HCT116 (cell line): ENCODE measurements around the gene TTLL7. TPM values are rescaled to one million over a fixed set of nuclear protein-coding genes. Genes with fewer than 3 reads are reported as not detected.

Source experiments
- ATAC-seq: fragments of 200-7000 bp; cut with Tn5 transposase; 2 replicates; pipeline ENCODE4 v1.9.1; 2020; ENCODE audit warnings: mild to moderate bottlenecking, moderate library complexity
- BruUV-seq: library from RNA; stranded (reverse); fragments of 400-500 nt; replicated peaks from 2 replicates; lab custom pipeline; 2021; lab: Mats Ljungman, UMichigan
- CTCF ChIA-PET: fragments of 300-600 bp; sonication (Branson Sonifier 250); formaldehyde crosslinking; loops from one replicate; lab custom pipeline; 2021; ENCODE audit warnings: antibody characterized with exemption; lab: Charles Lee
- POLR2A ChIA-PET: fragments of 300-600, 350-600 bp; sonication (Branson Sonifier 250); formaldehyde crosslinking; loops from one replicate; lab custom pipeline; 2021; ENCODE audit warnings: antibody characterized with exemption; lab: Charles Lee
- RAD21 ChIA-PET, 2 experiments: fragments of 300-600 bp; sonication (Branson Sonifier 250); formaldehyde crosslinking; loops; one replicate each; lab custom pipeline; 2023; ENCODE audit warnings: low total read pairs in 2 of 2; ENCODE audit not compliant: uncharacterized antibody in 2 of 2, unreplicated experiment in 2 of 2, low non-redundant PET in 1 of 2; lab: Charles Lee
- DNase-seq: peaks from one replicate; pipeline ENCODE4 v3.0.0-alpha.2; 2010; ENCODE audit warnings: low read depth, low spot score
- H2AFZ ChIP-seq: fragments of 200-600 bp; shearing (Covaris generic), sonication (generic); 2 replicates; pipeline ENCODE4 v1.6.1; 2017; ENCODE audit warnings: low read depth, mixed run types, mixed read lengths, antibody characterized with exemption, low read length; ENCODE audit not compliant: poor library complexity, severe bottlenecking
- H3K27ac ChIP-seq: 2 replicates; pipeline ENCODE4 v1.5.1; 2012; ENCODE audit warnings: low read depth, low read length
- H3K27me3 ChIP-seq: fragments of 200-600 bp; sonication (generic); 2 replicates; pipeline ENCODE4 v1.6.1; 2016; ENCODE audit warnings: mixed run types, low read length, mixed read lengths; ENCODE audit not compliant: insufficient read depth
- H3K36me3 ChIP-seq, 2 experiments: fragments of 200-500 bp in 1 of 2; fragments of 200-600 bp in 1 of 2; sonication (Bioruptor generic) in 1 of 2; sonication (generic) in 1 of 2; 2 replicates each; pipeline versions ENCODE4 v1.5.1 to v1.6.1; 2014 to 2016; ENCODE audit warnings: low read length in 2 of 2, inconsistent platforms in 1 of 2, mixed read lengths in 1 of 2, mixed run types in 1 of 2; ENCODE audit not compliant: insufficient read depth in 2 of 2, control insufficient read depth in 1 of 2
- H3K4me1 ChIP-seq, 2 experiments: fragments of 200-600 bp in 1 of 2; sonication (generic) in 1 of 2; 2 replicates each; pipeline versions ENCODE4 v1.5.1 to v1.6.1; 2012 to 2017; ENCODE audit warnings: low read length in 2 of 2, inconsistent platforms in 1 of 2, mild to moderate bottlenecking in 1 of 2, mixed read lengths in 1 of 2, mixed run types in 1 of 2, moderate library complexity in 1 of 2; ENCODE audit not compliant: insufficient read depth in 2 of 2, control insufficient read depth in 1 of 2
- H3K4me2 ChIP-seq: fragments of 200-600 bp; sonication (generic); 2 replicates; pipeline ENCODE4 v1.6.1; 2017; ENCODE audit warnings: mixed run types, low read length, mixed read lengths
- H3K4me3 ChIP-seq, 2 experiments: fragments of 200-600 bp in 1 of 2; sonication (generic) in 1 of 2; replicated peaks in 1 of 2; 2 replicates each; pipeline ENCODE4 v1.5.1; 2011 to 2016; ENCODE audit warnings: low read length in 2 of 2, control low read depth in 1 of 2, low read depth in 1 of 2, mild to moderate bottlenecking in 1 of 2, mixed read lengths in 1 of 2, mixed run types in 1 of 2
- H3K79me2 ChIP-seq: fragments of 200-600 bp; sonication (generic); 2 replicates; pipeline ENCODE4 v1.6.1; 2017; ENCODE audit warnings: mild to moderate bottlenecking, mixed run types, low read length, moderate library complexity, mixed read lengths; ENCODE audit not compliant: insufficient read depth
- H3K9ac ChIP-seq: fragments of 200-600 bp; sonication (generic); 2 replicates; pipeline ENCODE4 v1.6.1; 2016; ENCODE audit warnings: low read length, mixed read lengths
- H3K9me2 ChIP-seq: fragments of 200-600 bp; sonication (generic), shearing (Covaris generic); 2 replicates; pipeline ENCODE4 v1.6.1; 2017; ENCODE audit warnings: mixed run types, mild to moderate bottlenecking, moderate library complexity; ENCODE audit not compliant: insufficient read depth
- H3K9me3 ChIP-seq, 2 experiments: fragments of 200-500 bp in 1 of 2; fragments of 200-600 bp in 1 of 2; sonication (Bioruptor generic) in 1 of 2; sonication (generic) in 1 of 2; 2 replicates each; pipeline ENCODE4 v1.6.1; 2014 to 2017; ENCODE audit warnings: low read length in 2 of 2, mixed read lengths in 2 of 2, inconsistent platforms in 1 of 2, low read depth in 1 of 2, mild to moderate bottlenecking in 1 of 2, mixed run types in 1 of 2, moderate library complexity in 1 of 2; ENCODE audit not compliant: control insufficient read depth in 1 of 2, insufficient read depth in 1 of 2
- H4K20me1 ChIP-seq: fragments of 200-600 bp; sonication (generic), shearing (Covaris generic); 2 replicates; pipeline ENCODE4 v1.6.1; 2017; ENCODE audit warnings: mixed run types, mild to moderate bottlenecking, moderate library complexity; ENCODE audit not compliant: insufficient read depth
- ATF3 ChIP-seq: IDR thresholded peaks from 2 replicates; pipeline ENCODE4 v1.6.1; 2012
- CBX3 ChIP-seq: IDR thresholded peaks from 2 replicates; pipeline ENCODE4 v1.6.1; 2012; ENCODE audit warnings: low read depth
- CEBPB ChIP-seq: IDR thresholded peaks from 2 replicates; pipeline ENCODE4 v1.6.1; 2012; ENCODE audit warnings: low read depth
- EGR1 ChIP-seq: IDR thresholded peaks from 2 replicates; pipeline ENCODE4 v1.6.1; 2012; ENCODE audit warnings: low read depth
- ELF1 ChIP-seq: IDR thresholded peaks from 2 replicates; pipeline ENCODE4 v1.6.1; 2012; ENCODE audit warnings: low read depth, borderline replicate concordance
- EZH2 ChIP-seq: fragments of 200-600 bp; sonication (generic); IDR thresholded peaks from 2 replicates; pipeline ENCODE4 v1.6.1; 2017; ENCODE audit warnings: antibody characterized with exemption, mixed run types
- EZH2phosphoT487 ChIP-seq: fragments of 200-600 bp; IDR thresholded peaks from 2 replicates; pipeline ENCODE4 v1.6.1; 2018; ENCODE audit warnings: antibody characterized with exemption, borderline replicate concordance
- FOSL1 ChIP-seq: IDR thresholded peaks from 2 replicates; pipeline ENCODE4 v1.6.1; 2012; ENCODE audit warnings: low read depth
- POLR2A ChIP-seq: IDR thresholded peaks from 2 replicates; pipeline ENCODE4 v1.7.0; 2011; ENCODE audit warnings: borderline replicate concordance; ENCODE audit not compliant: insufficient read depth, insufficient read length; ENCODE audit errors: extremely low read depth
- POLR2AphosphoS5 ChIP-seq: IDR thresholded peaks from 2 replicates; pipeline ENCODE4 v1.6.1; 2011; ENCODE audit warnings: mild to moderate bottlenecking, low read depth, low read length, moderate library complexity
- RAD21 ChIP-seq: IDR thresholded peaks from 2 replicates; pipeline ENCODE4 v1.6.1; 2012; ENCODE audit warnings: low read depth, mild to moderate bottlenecking
- REST ChIP-seq: IDR thresholded peaks from 2 replicates; pipeline ENCODE4 v1.6.1; 2012; ENCODE audit warnings: low read depth
- SIN3A ChIP-seq: IDR thresholded peaks from 2 replicates; pipeline ENCODE4 v1.6.1; 2012; ENCODE audit warnings: low read depth
- SP1 ChIP-seq: IDR thresholded peaks from 2 replicates; pipeline ENCODE4 v1.6.1; 2012; ENCODE audit warnings: low read depth
- TCF7L2 ChIP-seq: IDR thresholded peaks from 2 replicates; pipeline ENCODE4 v1.7.0; 2011; ENCODE audit warnings: borderline replicate concordance, inconsistent platforms; ENCODE audit not compliant: insufficient read depth, insufficient read length; ENCODE audit errors: extremely low read depth
- YY1 ChIP-seq: IDR thresholded peaks from 2 replicates; pipeline ENCODE4 v1.6.1; 2011; ENCODE audit warnings: low read length, low read depth, moderate library complexity, mild to moderate bottlenecking; ENCODE audit not compliant: insufficient replicate concordance; ENCODE audit errors: extremely low read depth
- ZBTB33 ChIP-seq: IDR thresholded peaks from 2 replicates; pipeline ENCODE4 v1.6.1; 2011; ENCODE audit warnings: mild to moderate bottlenecking, low read length, moderate library complexity; ENCODE audit not compliant: insufficient replicate concordance; ENCODE audit errors: extremely low read depth
- ZFX ChIP-seq: fragments of 450-650 bp; IDR thresholded peaks from 2 replicates; pipeline ENCODE4 v1.6.1; 2017
- ZNF274 ChIP-seq: fragments of 200-500 bp; sonication (Bioruptor generic); IDR thresholded peaks from 2 replicates; pipeline ENCODE4 v1.6.1; 2014; ENCODE audit warnings: mild to moderate bottlenecking, low read depth, low read length, inconsistent platforms
- intact Hi-C: fragments of 100-400 bp; cut with micrococcal nuclease; formaldehyde crosslinking; loops from 2 replicates; pipeline ENCODE4 v1.10.0; 2022
- total RNA-seq: library from RNA; stranded (reverse); gene quantifications from one replicate; pipeline ENCODE4 v1.2.1, GENCODE V29; 2021; ENCODE audit not compliant: unreplicated experiment

TTLL7 gene
- total RNA-seq, 1 experiment from 2014 or later, result 21.2 TPM

GRCh38 chr1:83822208-83822607 lies 176.7 kb downstream of the TTLL7 start:
- no peak for ATAC-seq
- ChIA-PET CTCF (no interaction called here), RAD21 (no interaction called here)
- no peaks in the 10 kb centered on the region for H3K9me2 ChIP-seq
- no peak overlapping the region for H3K4me3 ChIP-seq
- BruUV-seq, result no TSS peak
- no peaks in the 10 kb centered on the region for H3K36me3 ChIP-seq
- no peaks in the 10 kb centered on the region for H3K9me3 ChIP-seq
- TF ChIP-seq EGR1, result no peak
- TF ChIP-seq ZNF274, result no peak
- no peak for TF ChIP-seq CEBPB
- TF ChIP-seq EZH2phosphoT487, result no peak
- no peak for TF ChIP-seq ATF3
- no peak for TF ChIP-seq SP1
- TF ChIP-seq YY1, result no peak
- no peak for TF ChIP-seq ELF1
- TF ChIP-seq FOSL1, result no peak
- TF ChIP-seq RAD21, result no peak
- no peak for TF ChIP-seq ZFX
- TF ChIP-seq CBX3, result no peak
- TF ChIP-seq TCF7L2, result no peak
- TF ChIP-seq POLR2A, result no peak
- TF ChIP-seq ZBTB33, result no peak
- TF ChIP-seq POLR2AphosphoS5, result no peak
- no peak for TF ChIP-seq EZH2
- no peak for TF ChIP-seq SIN3A
- TF ChIP-seq REST, result no peak
- TF ChIP-seq, all 23 proteins: peak for 0
- Histone ChIP-seq H3K27ac (no peak overlapping the region), H2AFZ (no peak overlapping the region), H3K79me2 (no peaks in the 10 kb centered on the region), H3K27me3 (no peaks in the 10 kb centered on the region), H4K20me1 (no peaks in the 10 kb centered on the region), H3K4me1 (no peaks in the 10 kb centered on the region), H3K9ac (no peak overlapping the region), H3K4me2 (no peak overlapping the region)
- POLR2A ChIA-PET, result no interaction called here
- DNase-seq, result no peak
- intact Hi-C loops, result no loop called here
